HG02678 (cell line): Measurements from ENCODE around the gene LRRC45.
"Not testable (repeated sequence)": the region's sequence is repeated elsewhere in the genome, so short reads cannot be mapped to it uniquely, and the experiment has no call there.

Experiments
- ATAC-seq: cut with Tn5 transposase; IDR thresholded peaks from one replicate; pipeline ENCODE4 v1.9.1; 2021; ENCODE audit warnings: mild to moderate bottlenecking, moderate library complexity; ENCODE audit not compliant: unreplicated experiment

LRRC45 gene

DNA sequence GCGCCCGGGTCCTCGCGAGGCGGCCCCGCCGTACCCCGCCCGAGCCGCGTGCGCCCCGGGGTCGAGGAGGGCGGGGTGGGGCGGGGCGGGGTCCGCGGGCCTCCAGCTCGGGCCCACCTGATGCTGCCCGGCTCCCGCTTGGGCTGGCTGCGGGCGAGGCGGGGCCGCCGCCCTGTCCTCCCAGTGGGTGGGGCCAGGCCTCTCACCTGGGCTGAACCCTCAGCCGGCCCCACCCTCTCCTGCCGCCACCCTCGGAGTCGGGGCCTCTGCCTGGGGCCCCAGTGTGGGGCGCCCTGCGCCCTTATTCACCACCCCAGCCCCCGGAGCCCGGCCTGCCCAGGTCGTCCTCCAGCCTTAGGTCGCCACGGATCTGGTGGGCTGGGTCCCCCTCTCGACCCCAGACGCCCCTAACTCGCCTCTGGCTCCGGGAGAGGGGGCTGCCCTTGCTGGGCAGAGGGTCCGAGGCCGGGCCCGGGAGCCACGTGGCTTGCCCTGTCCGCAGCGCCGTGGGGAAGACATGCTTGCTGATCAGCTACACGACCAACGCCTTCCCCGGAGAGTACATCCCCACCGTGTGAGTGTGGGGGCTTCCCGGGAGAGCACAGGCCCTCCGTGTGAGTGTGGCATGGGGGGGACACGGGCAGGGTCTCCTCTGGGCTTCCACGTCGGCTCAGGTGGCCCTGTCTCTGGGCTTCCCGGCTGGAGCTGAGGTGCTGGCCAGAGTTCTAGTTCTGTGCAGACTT is 9.0 kb downstream of the LRRC45 start:
- no peak for ATAC-seq

DNA sequence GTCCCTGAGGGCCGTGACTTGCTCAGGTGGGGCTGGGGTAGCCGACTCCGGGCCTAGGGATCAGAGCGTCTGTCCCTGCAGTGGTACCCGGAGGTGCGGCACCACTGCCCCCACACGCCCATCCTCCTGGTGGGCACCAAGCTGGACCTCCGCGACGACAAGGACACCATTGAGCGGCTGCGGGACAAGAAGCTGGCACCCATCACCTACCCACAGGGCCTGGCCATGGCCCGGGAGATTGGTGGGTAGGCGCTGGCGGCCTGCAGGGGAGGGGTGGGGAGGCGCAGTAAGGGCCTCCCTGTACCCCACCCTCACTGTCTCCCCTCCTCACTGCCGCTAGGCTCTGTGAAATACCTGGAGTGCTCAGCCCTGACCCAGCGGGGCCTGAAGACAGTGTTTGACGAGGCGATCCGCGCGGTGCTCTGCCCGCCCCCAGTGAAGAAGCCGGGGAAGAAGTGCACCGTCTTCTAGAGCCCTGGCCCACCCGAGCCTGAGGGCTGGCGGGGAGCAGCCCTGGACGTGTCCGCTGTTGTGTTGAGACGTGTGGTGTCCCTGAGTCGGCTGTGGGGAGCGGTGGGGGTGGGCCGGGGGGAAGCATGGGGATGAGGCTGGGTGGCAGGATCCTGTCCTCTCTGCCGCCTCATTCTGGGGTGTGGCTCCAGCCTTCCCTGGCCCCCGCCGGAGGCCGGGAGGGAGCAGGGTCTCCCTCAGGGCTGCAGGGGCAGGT is 10.4 kb downstream of the LRRC45 start:
- ATAC-seq = no peak

DNA sequence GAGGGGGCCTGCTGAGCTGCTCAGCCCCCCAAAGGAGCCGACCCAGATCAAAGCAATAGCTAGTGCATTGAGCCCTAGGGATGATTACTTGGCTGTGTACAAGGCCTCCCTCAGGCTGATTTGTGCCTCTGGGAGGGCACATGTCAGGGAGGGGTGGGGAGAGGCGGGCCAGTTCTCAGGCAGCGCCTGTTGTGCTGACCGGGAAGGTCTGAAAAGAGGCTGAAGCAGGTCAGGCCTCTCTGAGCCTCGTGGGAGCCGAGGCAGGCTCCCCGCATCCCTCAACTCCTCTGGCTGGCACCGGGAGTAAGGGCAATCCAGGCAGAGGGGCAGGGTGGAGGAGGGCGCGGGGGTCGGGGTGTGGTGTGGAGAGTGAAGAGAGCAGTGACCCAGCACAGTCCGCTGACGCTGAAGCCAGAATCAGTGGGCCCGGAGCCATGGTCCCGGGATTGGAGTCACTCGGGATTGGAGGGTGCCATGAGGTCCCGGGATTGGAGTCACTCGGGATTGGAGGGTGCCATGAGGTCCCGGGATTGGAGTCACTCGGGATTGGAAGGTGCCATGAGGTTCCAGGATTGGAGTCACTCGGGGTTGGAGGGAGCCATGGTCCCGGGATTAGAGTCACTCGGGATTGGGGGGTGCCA is 11.4 kb downstream of the LRRC45 start:
- no peak for ATAC-seq

DNA sequence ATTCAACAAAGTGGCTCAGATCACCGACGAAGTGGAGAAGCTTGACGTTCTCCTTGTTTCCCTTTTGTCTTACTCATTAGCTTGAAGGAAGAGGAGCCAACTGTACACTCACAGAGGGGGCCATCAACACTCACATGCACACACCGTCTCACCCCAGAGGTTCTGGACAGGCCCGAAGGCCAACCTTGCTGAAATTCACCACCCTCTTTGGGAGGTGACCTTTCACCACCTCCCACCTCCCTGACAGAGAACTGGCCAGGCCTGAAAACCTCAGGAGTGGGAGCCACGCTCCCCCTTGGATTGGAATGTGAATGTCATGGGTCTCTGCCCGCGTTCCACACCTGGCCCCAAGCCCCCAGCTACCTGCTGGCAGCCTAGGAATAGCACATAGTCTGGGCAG is 12.4 kb downstream of the LRRC45 start:
- ATAC-seq = no peak

DNA sequence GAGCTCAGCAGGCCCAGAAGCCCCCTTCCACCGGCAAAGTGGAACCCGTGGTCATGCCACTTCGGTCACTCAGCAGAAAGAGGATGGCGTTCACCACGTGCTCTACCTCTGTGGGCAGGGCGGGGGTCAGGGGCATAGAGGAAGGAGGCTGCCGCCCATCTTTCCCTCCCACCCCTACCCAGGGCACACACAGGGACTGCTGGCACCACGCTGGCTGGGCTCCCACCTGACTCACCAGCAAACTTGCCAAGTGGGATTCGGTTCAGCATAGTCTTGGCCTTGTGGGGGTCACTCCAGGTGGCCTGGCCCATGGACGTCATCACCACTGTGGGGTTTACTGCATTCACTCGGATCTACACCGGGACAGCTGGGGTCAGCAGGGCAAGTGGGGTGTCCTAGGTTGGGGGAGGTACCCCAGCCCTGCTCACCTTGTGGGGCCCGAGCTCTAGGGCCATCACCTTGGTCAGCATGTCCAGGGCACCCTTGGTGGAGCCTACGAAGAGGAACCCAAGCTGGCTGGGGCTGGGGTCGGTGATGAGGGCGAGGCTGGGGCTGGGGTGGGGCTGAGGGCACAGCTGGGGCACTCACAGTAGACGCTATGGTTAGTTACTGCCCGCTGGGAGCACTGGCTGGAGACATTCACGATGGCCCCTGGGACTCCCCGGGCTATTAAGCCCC is 13.0 kb downstream of the LRRC45 start:
- no peak for ATAC-seq

DNA sequence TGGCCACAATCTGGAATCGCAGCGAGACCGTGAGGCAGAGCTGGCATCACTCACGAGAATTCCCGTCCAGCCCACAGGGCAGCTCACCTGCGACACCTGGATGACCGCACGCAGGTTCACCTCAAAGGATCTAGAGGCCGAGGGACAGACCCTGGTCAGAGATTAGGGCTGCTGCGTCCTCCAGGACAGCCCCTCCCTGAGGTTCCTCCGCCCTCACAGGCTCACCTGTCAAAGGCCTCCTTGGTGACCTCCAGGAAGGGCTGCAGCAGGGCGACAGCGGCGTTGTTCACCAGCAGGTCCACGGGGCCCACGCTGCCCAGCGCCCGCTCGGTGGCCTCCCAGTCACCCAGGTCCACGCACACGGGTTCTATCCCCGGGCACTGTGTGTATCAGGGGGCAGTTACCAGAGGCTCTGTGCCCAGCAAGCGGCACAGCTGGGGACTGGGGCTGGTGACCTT is 13.6 kb downstream of the LRRC45 start:
- ATAC-seq = no peak

DNA sequence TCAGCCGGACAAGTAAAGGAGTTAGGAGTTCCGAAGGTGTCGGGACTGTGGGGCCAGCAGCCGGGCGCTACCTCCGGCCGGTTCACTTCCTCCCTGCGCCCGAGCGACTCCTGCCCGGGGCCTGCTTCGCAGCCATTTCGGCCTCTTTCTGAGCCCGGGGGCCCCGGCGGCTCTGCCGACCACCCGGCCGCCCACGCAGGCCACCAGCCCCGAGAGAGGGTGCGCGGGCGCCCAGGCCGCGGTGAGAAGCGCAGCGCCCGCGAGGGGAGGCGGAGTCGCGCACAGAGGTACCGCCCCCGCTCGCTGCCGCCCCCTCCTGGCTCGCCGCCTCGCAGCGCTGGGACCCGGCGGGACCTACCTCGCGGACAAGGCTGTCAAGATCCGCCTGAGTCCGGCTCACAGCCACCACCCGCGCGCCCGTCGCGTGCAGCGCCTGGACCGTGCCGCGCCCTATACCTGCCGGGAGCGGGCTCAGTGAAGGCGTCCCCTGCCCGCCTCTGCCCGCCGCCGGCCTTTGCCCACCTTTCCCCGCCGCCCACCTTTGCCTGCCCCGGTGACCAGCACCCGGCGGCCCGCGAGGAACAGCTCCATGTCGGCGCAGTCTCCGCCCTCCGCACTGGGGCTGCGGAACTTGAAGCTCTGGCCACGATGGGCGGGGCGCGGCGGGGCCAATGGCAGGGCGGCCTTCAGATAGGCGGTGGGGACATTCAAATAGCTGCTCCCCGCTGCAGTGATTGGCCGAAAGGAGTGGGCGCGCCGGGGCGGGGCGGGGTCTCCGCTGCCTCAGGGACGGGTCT is 14.2 kb downstream of the LRRC45 start, which contains the start of gene DCXR:
TSS of gene DCXR (minus strand) at position 606 of the 797 bp plus-strand sequence. CDS start at position 591, 15 bp downstream.
- ATAC-seq = peak; percentile 91

DNA sequence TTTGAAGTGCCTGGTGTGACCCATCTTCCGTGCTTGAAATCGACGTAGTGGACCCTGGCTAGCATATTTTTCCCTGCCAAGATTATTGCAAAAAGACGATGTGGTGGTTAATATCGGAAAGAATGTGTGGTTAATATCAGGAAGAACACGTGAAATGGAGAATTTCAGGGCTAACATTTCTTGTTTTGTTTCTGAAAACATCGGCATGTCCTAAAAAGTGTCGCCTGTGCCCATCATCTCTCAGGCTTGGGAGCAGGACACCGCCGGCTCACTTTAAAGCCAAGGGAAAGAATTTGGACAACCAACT is 14.7 kb downstream of the LRRC45 start:
- no peak for ATAC-seq

DNA sequence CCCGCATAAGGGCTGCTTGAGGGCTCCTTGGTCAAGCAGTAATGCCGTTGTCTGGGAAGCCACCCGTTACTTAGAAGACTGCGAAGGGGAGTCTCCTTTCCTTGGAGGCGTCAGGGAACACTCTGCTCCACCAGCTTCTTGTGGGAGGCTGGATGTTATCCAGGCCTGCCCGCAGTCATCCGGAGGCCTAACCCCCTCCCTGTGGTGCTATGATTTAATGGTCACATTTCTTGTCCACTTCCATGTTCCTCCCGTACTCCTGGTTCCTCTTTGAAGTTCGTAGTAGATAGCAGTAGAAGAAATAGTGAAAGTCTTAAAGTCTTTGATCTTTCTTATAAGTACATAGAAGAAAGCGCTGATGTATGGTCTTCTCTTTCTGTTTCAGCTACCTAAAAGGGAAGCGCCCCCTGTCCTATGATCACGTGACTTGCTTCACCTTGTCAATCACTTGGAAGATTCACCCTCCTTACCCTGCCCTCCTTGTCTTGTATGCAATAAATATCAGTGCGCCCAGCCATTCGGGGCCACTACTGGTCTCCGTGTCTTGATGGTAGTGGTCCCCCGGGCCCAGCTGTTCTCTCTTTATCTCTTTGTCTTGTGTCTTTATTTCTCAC is 15.8 kb downstream of the LRRC45 start:
- ATAC-seq = not testable (repeated sequence)

DNA sequence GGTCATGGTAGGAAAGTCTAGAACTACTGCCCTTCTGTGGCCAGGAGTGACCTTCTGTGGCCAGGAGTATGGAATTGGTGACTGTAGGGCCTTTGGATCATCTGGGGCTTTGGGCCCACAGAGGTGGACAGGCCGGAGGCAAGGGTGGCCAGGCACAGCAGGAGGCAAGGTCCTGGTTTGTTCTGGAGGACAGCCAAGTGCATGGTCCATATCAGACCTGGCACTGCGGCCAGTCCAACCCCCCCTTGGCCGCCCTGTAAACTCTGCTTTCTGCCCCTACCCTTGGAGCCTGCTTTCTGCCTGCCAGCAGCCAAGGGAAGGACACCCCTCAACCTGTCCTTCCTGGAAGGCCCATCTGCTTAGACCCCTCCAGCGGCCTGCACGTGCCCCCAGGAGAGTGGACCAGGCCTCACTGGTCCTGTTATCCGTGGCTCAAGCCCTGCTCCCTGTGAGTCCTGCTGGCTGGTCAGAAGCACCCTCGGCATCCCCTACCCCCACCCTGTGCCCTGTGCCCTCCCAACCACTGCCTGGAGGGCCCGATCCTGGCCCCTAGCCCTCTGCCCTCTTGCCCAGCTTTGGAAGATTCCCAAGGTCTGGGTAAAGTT is 16.7 kb downstream of the LRRC45 start:
- no peak for ATAC-seq

DNA sequence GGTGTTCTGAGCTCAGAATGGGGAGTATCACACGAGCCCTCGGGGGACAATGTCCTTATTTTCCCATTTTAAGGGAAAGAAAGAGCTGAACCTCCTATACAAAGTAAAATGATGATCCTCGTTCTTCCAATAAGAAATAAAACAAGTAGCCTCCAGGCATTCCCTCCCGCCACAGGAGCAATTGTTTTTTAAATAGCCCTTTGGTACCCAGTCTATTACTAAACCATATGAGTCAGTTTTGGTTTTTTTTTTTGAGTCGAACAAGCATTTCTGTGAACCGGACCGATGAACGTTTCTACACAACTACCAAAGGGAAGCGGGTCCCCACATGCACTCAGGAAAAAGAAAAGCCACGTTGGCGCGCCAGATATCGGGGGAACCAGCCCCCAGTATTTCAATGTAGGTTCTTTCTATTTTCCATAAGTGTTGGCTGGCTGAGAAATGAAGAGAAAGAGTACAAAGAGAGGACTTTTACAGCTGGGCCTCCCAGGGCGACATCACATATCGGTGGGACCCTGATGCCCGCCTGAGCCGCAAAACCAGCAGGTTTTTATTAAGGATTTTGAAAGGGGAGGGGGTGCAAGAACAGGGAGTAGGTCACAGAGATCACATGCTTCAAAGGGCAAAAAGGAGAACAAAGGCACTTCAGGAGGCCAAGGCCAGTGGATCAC is 18.2 kb downstream of the LRRC45 start:
- ATAC-seq = no peak

DNA sequence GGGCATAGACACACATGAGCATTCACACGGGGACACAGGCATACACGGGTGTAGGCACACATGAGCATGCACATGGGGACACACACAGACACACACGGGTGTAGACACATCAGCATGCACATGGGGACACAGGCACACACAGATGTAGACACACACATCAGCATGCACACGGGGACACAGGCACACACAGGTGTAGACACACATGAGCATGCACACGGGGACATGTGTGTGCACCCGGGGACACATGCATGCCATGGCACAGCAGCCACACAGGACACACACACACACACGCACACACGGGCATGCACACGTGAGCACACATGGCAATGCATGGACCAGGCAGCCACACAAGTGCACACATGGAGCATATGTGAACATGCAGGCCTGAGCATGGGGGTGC is 19.5 kb downstream of the LRRC45 start:
- ATAC-seq = no peak

DNA sequence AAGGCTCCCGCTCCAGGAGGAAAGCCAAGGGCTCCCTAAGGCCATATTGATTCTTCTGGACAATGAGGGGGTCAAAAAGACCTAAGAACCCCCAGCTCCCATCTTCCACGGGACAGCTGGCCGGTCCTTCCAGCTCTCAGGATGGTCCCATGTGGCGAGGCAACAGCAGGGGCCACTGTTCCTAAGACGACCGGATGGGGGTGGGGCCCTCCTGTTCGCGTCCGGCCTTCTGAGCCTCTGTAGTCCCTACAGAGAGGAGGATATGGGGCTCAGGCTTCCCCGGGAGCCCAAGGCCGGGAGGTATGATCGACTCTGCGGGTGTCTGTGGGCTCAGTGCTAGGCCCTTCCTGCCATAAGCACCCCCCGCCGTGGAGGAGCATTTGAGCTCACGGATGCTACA is 20.4 kb downstream of the LRRC45 start:
- ATAC-seq = no peak

DNA sequence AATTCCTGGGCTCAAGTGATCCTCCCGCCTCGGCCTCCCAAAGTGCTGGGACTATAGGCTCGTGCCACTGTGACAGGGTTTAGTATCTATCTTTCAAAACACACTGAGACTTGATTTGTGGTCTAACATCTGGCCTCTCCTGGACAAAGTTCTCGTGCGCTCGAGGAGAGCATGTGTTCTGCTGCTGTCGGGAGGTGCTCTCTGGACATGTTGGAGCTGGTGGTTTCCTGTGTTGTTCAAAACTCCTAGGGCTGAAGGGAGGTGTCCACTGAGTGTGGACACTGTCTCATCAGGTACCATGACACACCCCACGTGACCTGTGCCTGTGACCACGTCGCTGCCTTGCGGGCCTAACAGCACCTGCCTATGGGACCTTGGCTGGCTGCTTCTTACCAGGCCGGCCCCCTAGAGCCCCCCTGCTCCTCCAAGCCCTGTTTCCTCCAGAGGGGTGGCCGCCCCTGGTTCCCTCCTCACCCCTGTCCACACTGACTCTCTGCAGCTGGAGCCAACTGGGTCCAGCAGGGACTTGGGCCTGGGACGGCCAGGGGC is 22.9 kb downstream of the LRRC45 start:
- ATAC-seq = no peak

DNA sequence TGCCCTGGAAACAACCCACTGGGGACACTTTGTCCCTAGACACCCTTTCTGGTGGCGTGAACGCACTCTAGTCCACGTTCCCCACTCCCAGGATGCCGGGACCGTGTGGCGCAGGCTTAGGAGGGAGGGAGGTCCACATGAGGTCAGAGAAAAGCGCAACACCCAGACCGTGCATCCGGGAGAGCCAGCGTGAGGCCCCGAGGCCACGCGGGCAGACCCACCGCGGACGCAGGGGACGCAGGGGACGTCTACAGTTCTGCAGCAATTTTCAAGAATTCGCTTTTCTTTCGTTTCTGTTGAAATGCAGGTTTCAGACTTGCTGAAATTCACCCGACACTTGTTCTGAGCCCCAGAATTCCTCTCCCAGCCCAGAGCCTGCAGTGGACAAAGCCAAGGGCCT is 23.8 kb downstream of the LRRC45 start:
- no peak for ATAC-seq

DNA sequence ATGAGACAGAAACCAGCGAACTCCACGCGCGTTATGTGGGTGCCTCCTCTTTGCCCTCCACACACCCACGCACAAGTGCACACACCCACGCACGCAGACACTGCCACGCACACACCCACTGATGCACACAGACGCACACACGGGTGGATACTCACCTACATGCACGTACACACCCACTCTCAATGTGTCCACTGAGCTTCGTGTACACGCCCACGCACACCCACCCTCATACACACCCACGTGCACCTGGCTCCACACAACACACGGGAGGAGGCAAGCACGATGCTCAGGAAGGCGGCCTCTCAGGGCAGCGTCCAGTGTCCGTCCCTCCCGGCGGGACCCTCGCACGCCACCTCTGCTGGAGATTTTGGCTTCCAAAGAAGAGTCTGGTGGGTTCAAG is 24.3 kb downstream of the LRRC45 start:
- no peak for ATAC-seq

DNA sequence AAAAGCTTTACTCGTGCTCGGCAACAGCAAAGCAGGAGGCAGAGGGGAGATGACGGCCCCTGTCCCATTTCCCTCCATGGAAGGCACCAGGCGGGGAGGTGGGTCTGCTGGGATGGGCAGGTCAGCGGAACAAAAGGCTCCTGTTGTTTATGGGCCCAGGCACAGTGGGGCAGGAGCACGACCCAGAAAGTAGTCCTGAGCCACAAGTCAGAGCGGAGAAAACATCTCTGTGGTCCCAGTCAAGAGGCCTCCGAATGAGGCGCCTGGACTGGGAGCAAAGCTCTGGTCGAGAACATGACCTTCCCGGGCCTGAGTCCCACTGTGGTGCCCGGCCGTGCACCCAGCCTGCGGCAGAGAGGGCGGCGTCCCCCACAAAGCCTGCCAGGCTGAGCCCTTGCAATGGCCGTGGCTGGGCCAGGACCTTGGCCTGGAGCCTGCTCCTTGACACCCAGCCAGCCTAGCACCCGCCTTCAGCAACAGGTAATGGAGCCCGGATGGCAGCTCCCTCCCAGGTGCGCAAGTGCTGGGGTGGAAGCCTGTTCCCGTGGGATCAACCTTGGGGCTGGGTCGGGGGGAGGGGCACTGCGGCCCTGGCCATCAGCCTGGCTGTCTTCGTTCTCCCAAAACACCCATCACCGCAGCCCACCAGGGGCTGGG is 24.9 kb downstream of the LRRC45 start:
- ATAC-seq = no peak

DNA sequence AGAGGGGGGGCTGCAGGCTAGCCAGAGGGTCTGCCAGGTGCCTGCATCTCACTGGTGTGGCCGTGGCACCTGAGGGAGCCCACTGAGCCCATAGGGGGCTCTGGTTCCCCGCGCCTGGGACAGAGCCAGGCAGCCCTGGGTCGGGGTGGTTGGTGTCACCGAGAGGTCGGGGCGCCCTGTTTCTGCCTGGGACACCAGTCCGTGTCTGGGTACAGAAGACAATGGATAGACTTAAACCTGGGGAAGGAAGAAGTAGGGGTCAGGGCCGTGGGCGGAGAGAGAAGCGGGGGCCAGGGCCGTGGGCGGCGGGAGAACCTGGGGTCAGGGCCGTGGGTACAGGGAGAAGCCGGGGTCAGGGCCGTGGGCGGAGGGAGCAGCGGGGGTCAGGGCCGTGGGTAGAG is 25.5 kb downstream of the LRRC45 start:
- no peak for ATAC-seq
